Measurements from ENCODE around the gene GAREM1.
"Not testable (repeated sequence)": the region's sequence is repeated elsewhere in the genome, so short reads cannot be mapped to it uniquely, and the experiment has no call there.

GAREM1 gene

DNA sequence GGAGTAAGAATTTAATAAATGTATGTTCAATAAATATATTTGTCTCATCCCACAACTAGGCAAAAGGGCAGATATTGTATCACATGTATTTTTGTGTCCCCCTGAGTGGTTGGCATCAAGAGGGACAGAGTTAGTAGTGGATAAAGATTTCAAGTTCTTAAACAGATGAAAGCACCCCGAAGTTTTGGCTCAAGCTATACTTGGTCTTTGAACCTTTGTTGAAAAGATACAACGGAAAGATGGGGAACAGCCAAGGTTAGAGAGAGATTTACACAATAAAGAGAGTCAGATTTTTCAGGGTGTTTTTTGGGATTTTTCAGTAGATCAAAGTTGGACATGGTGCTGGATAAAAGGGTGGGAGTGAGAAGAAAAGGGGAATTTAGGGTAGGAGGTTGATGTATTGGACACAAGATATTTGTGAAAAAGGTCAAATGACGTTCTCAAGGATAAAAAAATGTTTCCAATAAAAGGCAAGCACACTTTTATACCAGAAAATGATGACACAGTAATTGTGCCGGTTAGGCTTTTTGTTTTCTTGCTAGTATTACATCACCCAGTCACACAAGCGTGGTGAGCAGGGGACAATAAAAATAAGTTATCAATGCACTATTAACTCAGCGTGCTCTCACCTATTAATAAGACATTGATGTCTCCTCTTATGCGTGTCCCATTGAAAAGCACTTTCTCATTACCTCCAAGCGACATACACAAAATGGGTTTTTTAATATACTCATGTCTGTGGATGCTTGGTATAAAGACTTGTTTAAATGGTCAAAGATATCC is 221.3 kb downstream of the GAREM1 start:
- no peak for DNase-seq

DNA sequence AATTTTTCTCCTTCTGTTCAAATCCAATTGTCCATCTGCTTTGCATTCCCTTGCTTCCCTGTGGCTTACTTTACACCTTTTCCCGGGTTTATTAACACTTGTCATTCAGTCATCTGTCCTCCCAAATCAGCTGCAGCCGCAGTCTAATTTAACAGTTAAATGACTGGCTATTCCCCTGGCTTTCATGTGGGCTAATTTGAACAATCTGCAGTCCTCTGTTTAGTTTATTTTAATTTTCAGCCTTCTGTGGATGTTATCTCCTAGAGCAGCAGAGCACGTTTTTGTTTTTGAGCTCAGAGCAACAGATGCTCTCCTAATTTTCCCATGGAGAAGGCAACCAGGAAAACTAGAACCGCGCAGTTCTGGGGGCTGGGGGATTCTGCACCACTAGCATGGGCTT is 225.8 kb downstream of the GAREM1 start:
- no peak for DNase-seq

DNA sequence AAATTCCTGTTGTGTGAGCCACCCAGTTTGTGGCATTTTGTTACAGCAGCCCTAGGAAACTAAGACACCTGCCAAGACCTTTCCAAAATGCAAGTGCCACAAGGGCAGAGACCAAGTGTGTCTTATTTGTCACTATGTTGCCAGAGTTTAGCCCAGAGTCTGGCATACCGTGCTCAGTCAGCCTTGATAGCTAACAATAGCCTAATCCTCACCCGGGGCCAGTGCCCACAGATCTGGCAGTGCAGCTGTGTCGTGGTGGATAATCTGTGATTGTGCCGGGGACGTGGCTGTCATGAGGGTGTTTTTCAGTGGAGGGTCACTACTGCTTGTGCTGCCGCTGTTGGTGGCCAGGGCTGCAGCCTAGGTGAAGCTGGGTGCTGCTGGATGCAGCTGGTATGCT is 227.3 kb downstream of the GAREM1 start:
- no peak for DNase-seq

DNA sequence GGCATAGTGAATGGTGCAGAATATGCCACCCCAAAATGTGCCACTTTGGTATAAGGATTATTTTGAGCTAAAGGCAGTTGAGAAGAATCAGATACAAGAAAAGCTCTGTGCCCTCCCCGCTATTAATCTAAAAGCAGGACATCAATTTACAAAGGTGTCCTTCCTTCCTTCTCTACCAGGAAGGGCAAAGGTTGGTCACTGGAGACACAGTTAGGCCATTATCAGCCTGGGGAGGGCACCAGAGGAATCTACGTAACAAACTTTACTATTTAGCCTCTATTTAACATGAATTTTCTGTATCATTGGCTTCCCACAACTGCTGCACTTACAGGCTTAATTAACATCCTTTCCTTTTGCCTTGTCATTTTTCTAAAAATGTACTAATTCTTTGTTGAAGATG is 228.3 kb downstream of the GAREM1 start:
- DNase-seq, result no peak

DNA sequence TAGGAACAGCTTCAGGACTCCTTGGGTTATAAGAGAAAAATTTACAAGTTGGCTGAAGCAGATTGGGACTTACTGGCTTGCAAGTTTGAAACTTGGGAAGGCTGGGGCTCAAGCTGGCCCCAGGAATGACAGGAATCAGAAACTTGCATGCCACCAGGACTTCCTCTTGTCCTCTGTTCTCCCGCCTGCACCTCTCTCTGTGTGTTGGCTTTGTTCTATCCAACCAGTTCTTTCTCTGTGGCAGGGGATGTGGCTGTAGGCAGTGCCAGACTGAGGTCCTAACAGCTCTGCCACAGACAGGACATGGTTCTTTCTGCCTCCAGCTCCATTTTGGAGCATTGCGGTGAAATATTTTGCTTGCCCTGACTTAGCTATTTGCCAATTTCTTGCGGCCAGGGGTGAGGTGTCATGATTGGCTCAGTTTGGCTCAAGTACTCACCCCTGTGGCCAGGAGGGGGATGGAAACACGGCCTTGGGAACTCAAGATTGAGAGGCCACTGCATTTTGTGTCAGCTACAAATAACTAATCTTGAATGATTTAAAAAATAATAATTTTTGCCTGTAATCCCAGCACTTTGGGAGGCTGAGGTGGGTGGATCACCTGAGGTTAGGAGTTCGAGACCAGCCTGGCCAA is 231.9 kb downstream of the GAREM1 start:
- DNase-seq, result no peak

DNA sequence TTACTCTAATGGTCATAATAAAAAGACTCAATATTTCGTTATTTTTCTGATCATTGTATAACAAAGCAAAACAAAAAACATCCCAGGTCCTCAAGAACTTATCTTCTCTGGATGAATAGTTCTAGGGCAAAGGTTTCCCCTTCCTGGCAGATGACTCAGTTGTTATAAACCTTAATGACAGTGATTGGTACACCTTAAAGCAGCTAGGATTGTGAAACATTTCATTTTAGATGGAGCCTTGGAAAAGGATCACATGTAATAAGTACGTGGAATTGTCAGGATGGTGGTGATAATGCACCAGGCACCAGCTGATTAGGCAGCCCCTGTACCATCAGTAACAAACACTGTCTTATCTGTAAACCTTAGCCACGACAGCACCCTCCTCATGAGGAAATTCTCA is 233.6 kb downstream of the GAREM1 start:
- no peak for DNase-seq

DNA sequence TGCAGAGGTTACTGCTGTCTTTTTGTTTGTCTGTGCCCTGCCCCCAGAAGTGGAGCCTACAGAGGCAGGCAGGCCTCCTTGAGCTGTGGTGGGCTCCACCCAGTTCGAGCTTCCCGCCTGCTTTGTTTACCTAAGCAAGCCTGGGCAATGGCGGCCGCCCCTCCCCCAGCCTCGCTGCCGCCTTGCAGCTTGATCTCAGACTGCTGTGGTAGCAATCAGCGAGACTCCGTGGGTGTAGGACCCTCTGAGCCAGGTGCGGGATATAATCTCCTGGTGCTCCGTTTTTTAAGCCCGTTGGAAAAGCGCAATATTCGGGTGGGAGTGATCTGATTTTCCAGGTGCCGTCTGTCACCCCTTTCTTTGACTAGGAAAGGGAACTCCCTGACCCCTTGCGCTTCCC is 237.3 kb downstream of the GAREM1 start:
- not testable (repeated sequence) for DNase-seq

DNA sequence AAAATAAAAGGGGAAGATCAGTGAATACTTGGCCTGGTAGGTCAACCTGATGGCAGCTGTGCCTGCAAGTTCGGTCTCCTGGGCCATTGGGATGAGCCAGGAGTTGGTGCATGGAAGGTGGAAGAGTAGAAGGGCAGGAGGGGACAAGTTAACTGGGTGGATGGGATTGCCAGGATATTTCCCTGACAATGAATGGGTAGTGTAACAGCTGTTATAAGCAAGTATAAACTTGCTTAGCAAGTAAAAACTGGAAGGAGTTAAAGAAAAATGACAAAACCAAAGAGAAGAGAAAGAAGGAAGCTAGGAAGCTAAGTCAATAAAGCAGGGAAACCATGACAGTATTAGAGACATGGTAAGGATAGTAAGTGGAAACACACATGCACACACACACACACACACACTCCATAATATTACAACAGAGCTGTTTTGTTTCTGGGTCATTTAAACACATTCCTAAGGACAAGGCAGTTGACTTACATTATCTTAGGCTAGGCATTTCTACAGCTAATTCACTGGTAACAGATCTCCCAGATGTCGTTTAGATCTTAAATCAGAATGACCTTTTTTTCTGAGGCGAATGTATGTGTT is 251.2 kb downstream of the GAREM1 start:
- no peak for DNase-seq

DNA sequence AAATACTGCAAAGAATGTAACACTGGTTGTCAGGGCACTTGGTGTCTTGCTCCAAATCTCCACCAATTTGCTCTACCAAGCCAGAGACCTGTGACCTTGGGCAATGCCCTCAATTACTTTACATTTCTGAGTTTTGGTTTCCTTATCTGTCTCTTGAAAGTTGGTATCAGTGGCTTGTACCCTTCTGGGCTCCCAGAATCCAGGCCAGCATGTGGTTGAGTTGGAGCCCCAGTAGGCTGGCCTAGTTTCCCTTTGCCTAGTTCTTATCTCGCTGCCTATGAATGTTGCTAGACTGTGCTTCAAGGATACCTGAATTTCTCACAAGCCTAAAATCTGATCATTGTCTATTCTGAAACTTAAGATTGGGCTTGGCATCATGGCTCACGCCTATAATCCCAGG is 254.3 kb downstream of the GAREM1 start:
- no peak for DNase-seq

DNA sequence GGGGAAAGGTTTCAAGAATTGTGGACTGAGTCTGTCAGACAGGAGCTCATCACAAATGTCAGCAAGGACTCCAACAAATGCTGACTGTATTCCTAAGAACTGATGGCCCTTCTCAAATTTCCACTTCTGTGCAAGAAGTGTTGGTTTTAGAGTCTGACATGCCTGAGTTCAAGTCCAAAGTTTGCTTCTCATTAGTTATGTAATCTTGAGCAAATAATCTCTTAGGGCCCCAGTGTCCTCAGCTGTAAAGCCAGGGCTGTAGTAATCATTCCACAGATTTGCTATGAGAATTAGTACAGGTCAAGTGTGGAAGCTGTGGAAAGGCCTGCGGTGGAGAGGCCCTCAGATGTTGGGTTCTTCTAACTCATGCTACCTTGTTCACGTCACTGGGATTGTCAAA is 257.0 kb downstream of the GAREM1 start:
- DNase-seq, result no peak

Measured in NCI-H524 (cell line).